Omental fat pad (tissue), 4 donors: ENCODE data around the gene RALB. TPM values are rescaled to one million over a fixed set of nuclear protein-coding genes. Genes with fewer than 3 reads are reported as not detected.
A peak's percentile ranks its signal among the peaks of the same experiment; 100 is the strongest.
"Not testable (repeated sequence)": the region's sequence is repeated elsewhere in the genome, so short reads cannot be mapped to it uniquely, and the experiment has no call there.

ENCODE experiments used
- ATAC-seq: fragments of 150-250 bp; one replicate; pipeline ENCODE4 v1.9.1; 2016; ENCODE audit warnings: mild to moderate bottlenecking, moderate library complexity; ENCODE audit not compliant: low FRiP score
- DNase-seq: peaks from one replicate; pipeline ENCODE4 v3.0.0-alpha.2; 2019; ENCODE audit warnings: low spot score
- total RNA-seq, 4 donors: library from RNA; depleted of rRNA; stranded (reverse); fragments of >200 nt; gene quantifications; one replicate each; pipeline ENCODE4 v1.1.0, GENCODE V29; 2016
- TF ChIP-seq, protein P1 (sequence below), 3 donors: fragments of 450-650 bp; IDR thresholded peaks; one replicate each; pipeline ENCODE4 v1.5.1; 2016 to 2017; ENCODE audit warnings: antibody characterized with exemption in 3 of 3, mild to moderate bottlenecking in 3 of 3, moderate library complexity in 2 of 3

The RALB gene
- total RNA-seq, 4 donors from 2014 or later: 41.5 to 74.2 (median 51.4) TPM

DNA sequence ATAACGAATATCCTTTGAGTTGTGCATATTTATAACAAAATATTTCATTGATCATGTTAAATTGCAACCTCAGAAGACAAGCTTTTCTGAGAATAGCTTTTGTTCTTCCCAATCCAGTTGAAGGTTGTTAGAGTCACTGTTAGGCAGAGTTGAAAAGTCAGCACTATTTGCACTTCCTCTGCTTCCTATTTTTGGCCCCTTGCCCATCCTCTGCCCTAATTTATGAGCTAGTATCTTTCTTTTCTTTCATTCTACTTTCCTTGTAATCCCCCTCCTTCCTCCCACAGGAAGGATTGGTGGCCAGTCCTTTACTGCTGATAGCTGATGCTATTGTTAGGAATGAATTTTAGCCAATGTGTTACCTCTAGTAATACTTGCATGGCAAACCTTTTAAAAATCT is 4.9 kb downstream of the RALB start:
- DNase-seq (no peak), ATAC-seq (no peak)
- TF ChIP-seq, protein P1, sequence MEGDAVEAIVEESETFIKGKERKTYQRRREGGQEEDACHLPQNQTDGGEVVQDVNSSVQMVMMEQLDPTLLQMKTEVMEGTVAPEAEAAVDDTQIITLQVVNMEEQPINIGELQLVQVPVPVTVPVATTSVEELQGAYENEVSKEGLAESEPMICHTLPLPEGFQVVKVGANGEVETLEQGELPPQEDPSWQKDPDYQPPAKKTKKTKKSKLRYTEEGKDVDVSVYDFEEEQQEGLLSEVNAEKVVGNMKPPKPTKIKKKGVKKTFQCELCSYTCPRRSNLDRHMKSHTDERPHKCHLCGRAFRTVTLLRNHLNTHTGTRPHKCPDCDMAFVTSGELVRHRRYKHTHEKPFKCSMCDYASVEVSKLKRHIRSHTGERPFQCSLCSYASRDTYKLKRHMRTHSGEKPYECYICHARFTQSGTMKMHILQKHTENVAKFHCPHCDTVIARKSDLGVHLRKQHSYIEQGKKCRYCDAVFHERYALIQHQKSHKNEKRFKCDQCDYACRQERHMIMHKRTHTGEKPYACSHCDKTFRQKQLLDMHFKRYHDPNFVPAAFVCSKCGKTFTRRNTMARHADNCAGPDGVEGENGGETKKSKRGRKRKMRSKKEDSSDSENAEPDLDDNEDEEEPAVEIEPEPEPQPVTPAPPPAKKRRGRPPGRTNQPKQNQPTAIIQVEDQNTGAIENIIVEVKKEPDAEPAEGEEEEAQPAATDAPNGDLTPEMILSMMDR (IDR thresholded peaks at IDR 0.05): no peak

DNA sequence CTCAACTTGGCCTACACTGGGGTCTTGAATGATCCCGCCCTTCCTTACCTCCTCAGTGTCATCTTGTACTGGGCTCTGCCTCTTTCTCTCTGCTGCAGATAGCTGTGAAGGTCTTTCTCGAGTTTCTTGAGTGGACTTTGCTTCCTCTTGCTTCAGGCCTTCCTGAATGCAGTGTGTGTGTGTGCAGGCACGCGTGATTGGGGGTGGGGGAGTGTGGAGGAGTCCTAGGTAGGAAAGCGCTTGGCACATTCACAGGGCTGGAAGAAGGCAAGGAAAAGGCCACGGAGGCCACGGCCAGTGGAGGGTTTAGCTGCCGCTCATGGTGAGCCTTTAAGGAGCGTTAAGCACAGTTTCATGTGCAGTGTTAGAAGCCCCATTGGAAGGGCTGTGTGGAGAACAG is 5.5 kb downstream of the RALB start:
- DNase-seq (no peak), ATAC-seq (no peak)
- TF ChIP-seq, protein P1 (IDR thresholded peaks at IDR 0.05): no peak

DNA sequence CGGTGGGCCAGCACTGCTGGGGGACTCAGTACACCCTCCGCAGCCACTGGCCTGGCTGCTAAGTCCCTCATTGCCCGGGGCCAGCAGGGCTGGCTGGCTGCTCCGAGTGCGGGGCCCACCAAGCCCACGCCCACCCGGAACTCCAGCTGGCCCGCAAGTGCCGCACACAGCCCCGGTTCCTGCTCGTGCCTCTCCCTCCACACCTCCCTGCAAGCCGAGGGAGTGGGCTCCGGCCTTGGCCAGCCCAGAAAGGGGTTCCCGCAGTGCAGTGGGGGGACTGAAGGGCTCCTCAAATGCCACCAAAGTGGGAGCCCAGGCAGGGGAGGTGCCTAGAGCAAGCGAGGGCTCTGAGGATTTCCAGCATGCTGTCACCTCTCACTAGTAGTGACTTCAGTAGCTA is 7.3 kb downstream of the RALB start:
- ATAC-seq, DNase-seq: not testable (repeated sequence)

DNA sequence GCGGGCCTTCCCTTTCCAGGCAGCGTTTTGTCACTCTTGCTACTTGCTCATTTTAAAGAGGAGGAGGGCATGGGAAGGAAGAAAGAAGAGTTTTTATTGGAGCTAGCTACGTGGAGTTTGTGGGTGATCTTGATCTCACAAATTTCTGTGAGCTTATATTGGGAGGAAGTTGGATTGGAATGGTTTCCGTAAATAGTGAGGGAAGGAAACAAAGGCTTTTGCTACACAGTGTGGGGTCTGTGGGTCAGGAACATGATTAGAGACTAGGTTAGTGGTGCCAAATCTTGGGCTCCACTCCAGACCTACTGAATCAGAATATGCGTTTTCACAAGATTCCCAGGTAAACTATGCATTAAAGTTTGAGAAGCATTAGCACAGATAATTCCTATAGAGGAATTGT is 8.1 kb downstream of the RALB start:
- no peak for ATAC-seq
- no peak for DNase-seq
- TF ChIP-seq, protein P1 (IDR thresholded peaks at IDR 0.05): no peak

DNA sequence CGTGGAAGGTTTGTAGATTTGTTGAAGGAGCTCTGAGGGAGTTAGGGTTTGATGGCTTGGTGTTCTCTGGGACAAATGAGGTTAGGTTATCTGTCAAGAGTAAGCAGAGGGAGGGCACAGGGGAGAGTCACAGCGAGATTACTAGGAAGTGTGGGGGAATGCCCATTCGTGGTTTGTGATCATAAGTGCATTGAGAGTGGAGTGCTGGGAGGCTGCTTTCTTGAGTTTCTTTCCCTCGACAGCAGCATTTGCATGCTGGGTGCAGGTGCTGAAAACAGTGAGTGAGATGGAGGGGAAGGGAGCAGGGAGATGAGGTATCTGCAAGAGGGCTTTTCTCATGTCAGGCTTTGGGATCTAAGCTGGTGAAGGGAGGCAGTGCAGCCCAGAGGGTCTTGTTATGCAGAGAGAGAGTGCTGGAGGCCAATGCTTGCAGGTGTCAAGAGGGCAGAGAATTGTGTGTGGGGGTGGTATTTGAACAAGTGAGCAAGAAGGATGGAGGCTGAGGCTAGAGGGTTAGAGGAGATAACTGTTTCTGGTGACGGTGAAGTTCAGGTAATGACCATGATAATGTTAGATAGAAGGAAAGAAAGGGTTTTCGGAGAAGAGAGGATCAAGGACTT is 8.8 kb downstream of the RALB start:
- ATAC-seq (no peak), DNase-seq (no peak)
- TF ChIP-seq, protein P1 (IDR thresholded peaks at IDR 0.05): no peak

DNA sequence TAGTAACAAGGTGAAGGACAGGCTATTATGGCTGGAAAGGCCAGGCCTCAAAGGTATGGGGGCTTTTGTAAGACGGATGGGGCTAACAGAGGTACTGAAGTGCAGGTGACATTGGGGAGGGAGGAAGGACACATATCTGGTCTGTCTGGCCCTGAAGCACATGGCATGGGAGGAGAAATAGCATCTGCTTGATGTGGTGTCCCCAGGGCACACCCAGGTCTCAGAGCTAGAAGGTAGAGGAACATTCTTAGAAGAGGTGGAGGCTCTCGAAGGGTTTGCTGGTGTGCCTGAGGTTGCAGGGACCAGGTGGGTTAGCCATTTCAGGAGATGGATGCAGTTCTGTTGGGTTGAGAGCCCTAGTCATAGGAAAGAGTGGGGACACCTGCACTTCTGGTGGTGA is 9.5 kb downstream of the RALB start:
- DNase-seq (no peak), ATAC-seq (no peak)
- TF ChIP-seq, protein P1 (IDR thresholded peaks at IDR 0.05): no peak

DNA sequence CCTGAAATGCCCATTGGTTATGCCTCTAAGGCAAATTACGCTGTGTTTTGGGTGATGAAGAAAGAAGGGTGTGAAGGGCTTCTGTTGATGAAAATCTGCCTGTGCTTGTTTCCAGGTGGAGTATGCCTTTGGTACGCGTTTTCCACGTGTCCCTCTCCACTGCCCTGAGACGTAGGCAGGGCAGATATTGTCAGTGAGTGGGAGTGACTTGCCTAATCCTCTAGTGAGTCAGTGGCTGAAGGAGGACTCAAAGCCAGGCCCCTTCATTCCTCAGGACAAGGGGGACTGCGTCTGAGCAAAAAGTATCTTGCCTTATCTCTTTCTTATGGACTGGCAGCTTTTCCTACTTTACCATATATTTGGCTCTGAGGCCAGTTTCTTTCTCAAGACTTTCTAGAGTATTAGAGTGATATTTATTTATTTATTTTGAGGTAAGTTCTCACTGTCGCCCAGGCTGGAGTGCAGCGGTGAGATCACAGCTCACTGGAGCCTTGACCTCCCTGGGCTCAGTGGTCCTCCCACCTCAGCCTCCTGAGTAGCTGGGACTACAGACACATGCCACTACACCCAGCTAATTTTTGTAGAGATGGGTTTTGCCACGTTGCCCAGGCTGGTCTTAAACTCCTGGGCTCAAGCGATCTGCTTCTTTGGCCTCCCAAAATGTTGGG is 10.2 kb downstream of the RALB start:
- DNase-seq (no peak), ATAC-seq (peak; percentile 91)
- TF ChIP-seq, protein P1 (IDR thresholded peaks at IDR 0.05): no peak
